Measurements from ENCODE around the gene PJA2. TPM values are rescaled to one million over a fixed set of nuclear protein-coding genes. Genes with fewer than 3 reads are reported as not detected.
"Not testable (repeated sequence)": the region's sequence is repeated elsewhere in the genome, so short reads cannot be mapped to it uniquely, and the experiment has no call there.

The PJA2 gene
- polyA plus RNA-seq, 4 donors: 23.0 to 80.5 (median 31.8) TPM

DNA sequence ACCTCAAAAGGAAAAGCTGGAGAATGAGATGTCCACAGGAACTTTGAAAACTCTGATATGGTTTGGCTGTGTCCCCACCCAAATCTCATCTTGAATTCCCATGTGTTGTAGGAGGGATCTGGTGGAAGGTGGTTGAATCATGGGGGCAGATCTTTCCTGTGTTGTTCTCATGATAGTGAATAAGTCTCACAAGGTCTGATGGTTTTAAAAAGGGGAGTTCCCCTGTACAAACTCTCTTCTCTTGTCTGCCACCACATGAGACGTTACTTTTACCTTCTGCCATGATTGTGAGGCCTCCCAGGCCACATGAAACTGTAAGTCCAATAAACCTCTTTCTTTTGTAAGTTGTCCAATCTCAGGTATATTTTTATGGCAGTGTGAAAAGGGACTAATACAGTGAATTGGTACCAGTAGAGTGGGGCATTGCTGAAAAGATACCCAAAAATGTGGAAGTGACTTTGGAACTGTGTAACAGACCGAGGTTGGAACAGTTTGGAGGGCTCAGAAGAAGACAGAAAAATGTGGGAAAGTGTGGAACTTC, 4.2 kb upstream of the PJA2 start:
- not testable (repeated sequence) for DNase-seq; H3K27me3 ChIP-seq (ENCODE audit: control insufficient read depth in 3 of 3, insufficient read depth in 3 of 3, low read length in 3 of 3); FAIRE-seq; H3K36me3 ChIP-seq (ENCODE audit: control insufficient read depth in 3 of 3, insufficient read depth in 2 of 3, low read depth in 1 of 3, low read length in 3 of 3); H3K27ac ChIP-seq (ENCODE audit: low read depth in 1 of 3, low read length in 2 of 3); H3K9me3 ChIP-seq (ENCODE audit: control insufficient read depth in 2 of 2, insufficient read depth in 1 of 2, low read depth in 1 of 2, low read length in 1 of 2); H3K4me3 ChIP-seq (ENCODE audit: low read depth in 1 of 3, low read length in 3 of 3); H3K4me1 ChIP-seq (ENCODE audit: control insufficient read depth in 3 of 3, insufficient read depth in 2 of 3, low read depth in 1 of 3, low read length in 2 of 3)
- 90 to 97% (median 92%) methylated on average over 2 of the region's 2 CpGs for WGBS, 3 donors

DNA sequence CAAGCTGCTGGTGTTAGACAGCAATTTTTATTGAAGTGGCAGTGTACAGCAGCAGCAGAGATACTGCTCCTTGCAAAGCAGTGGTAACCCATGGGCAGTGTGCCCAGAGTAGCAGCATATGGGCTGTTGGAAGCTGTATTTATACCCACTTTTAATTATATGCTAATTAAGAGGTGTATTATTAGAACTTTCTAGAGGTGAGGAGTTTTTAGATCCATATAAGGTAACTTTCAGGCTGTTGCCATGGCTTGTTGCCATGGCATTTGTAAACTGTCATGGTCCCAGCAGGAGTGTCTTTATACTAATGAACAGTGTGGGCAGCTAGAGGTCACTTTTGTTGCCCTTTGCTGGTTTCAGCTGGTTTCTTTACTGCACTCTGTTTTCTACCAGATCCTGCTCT, 3.7 kb upstream of the PJA2 start:
- no peak overlapping the region for H3K4me3 ChIP-seq (ENCODE audit: low read depth in 1 of 3, low read length in 3 of 3)
- H3K9me3 ChIP-seq (ENCODE audit: control insufficient read depth in 2 of 2, insufficient read depth in 1 of 2, low read depth in 1 of 2, low read length in 1 of 2): peaks cover 0 to 7% of the 10 kb centered on the region in 2 donors
- FAIRE-seq (no peak), DNase-seq (peak in 1 of 2 donors; percentile 16)
- peak overlapping the region in 1 of 3 donors; percentile 11 for H3K27ac ChIP-seq (ENCODE audit: low read depth in 1 of 3, low read length in 2 of 3)
- H3K36me3 ChIP-seq (ENCODE audit: control insufficient read depth in 3 of 3, insufficient read depth in 2 of 3, low read depth in 1 of 3, low read length in 3 of 3): no peaks in the 10 kb centered on the region
- H3K4me1 ChIP-seq (ENCODE audit: control insufficient read depth in 3 of 3, insufficient read depth in 2 of 3, low read depth in 1 of 3, low read length in 2 of 3): peaks cover 0 to 3% (median 0%) of the 10 kb centered on the region in 3 donors
- H3K27me3 ChIP-seq (ENCODE audit: control insufficient read depth in 3 of 3, insufficient read depth in 3 of 3, low read length in 3 of 3): no peaks in the 10 kb centered on the region

DNA sequence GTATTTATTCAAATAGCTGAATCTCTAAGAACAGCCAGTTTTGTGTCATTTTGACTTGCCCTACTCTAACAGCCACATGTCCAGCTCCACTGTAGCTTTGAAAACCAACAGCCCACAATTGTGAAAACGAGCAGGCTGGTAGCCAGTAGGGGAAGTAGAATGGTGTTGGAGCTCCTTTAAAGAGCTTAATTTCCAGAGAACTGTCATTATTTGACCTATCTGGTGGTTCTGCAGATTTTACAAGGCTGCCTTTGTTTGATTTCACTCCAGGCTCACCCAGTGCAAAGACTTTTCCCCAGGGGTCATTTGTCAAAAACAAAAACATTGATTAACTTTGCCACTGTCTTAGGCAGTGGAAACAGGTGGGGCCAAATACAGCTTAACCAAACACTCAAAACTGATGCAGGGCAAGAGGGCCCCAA, 3.2 kb upstream of the PJA2 start:
- DNase-seq: peak in 1 of 2 donors; percentile 34
- 18 to 36% (median 19%) methylated on average over 1 of the region's 1 CpG for WGBS, 3 donors

DNA sequence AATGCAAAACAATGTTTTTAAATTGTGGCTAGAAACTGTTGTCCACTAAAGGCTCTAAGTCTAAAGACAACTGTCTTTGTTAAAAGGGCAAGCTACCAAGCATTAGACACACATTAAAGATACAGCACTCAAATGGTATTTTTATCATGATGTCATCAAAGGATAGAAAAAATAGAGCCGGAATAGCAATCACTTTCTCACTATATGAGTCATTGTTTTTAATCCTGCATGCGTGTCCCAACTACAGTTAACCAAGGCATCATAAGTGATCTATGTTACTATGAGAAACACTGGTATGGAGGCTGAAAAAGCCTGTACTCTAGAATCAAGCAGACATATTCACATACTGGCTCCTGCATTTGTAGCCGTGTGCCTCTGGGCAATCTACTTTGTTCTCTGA, 1.9 kb upstream of the PJA2 start:
- no peak overlapping the region for H3K4me3 ChIP-seq (ENCODE audit: low read depth in 1 of 3, low read length in 3 of 3)
- WGBS, 3 donors: 42 to 44% (median 43%) methylated on average over 3 of the region's 3 CpGs
- H3K27me3 ChIP-seq (ENCODE audit: control insufficient read depth in 3 of 3, insufficient read depth in 3 of 3, low read length in 3 of 3): no peaks in the 10 kb centered on the region
- peak; percentile 18 to 41 for DNase-seq
- H3K27ac ChIP-seq (ENCODE audit: low read depth in 1 of 3, low read length in 2 of 3): peak overlapping the region in 1 of 3 donors; percentile 8
- H3K36me3 ChIP-seq (ENCODE audit: control insufficient read depth in 3 of 3, insufficient read depth in 2 of 3, low read depth in 1 of 3, low read length in 3 of 3): no peaks in the 10 kb centered on the region
- peaks cover 0 to 3% (median 0%) of the 10 kb centered on the region in 3 donors for H3K4me1 ChIP-seq (ENCODE audit: control insufficient read depth in 3 of 3, insufficient read depth in 2 of 3, low read depth in 1 of 3, low read length in 2 of 3)
- peak; percentile 33 for FAIRE-seq
- H3K9me3 ChIP-seq (ENCODE audit: control insufficient read depth in 2 of 2, insufficient read depth in 1 of 2, low read depth in 1 of 2, low read length in 1 of 2): peaks cover 0 to 7% of the 10 kb centered on the region in 2 donors

More for the DNA sequence above, 3.2 kb upstream of the PJA2 start:
- Histone ChIP-seq H3K4me3 (ENCODE audit: low read depth in 1 of 3, low read length in 3 of 3) (no peak overlapping the region), H3K27ac (ENCODE audit: low read depth in 1 of 3, low read length in 2 of 3) (peak overlapping the region in 1 of 3 donors; percentile 11), H3K9me3 (ENCODE audit: control insufficient read depth in 2 of 2, insufficient read depth in 1 of 2, low read depth in 1 of 2, low read length in 1 of 2) (peaks cover 0 to 7% of the 10 kb centered on the region in 2 donors), H3K27me3 (ENCODE audit: control insufficient read depth in 3 of 3, insufficient read depth in 3 of 3, low read length in 3 of 3) (no peaks in the 10 kb centered on the region), H3K36me3 (ENCODE audit: control insufficient read depth in 3 of 3, insufficient read depth in 2 of 3, low read depth in 1 of 3, low read length in 3 of 3) (no peaks in the 10 kb centered on the region), H3K4me1 (ENCODE audit: control insufficient read depth in 3 of 3, insufficient read depth in 2 of 3, low read depth in 1 of 3, low read length in 2 of 3) (peaks cover 0 to 3% (median 0%) of the 10 kb centered on the region in 3 donors)
- FAIRE-seq: no peak

DNA sequence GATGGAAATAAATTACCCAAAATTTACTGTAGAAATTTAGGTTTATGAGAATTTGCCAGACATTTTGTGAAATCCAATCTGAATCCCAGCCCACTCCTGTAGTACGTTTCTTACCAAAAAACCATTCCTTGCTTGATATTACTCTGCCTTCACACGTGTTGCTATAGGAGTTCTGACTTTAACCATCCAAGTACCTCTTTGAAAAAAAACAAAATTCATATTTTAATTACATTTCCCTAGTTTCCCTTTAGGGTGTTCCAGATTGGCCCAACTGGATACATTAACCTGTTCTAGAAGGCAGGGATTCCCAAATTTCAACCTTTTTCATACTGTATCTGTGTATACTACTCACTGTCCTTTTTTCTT, 1.4 kb upstream of the PJA2 start:
- H3K9me3 ChIP-seq (ENCODE audit: control insufficient read depth in 2 of 2, insufficient read depth in 1 of 2, low read depth in 1 of 2, low read length in 1 of 2): peaks cover 0 to 7% of the 10 kb centered on the region in 2 donors
- no peaks in the 10 kb centered on the region for H3K36me3 ChIP-seq (ENCODE audit: control insufficient read depth in 3 of 3, insufficient read depth in 2 of 3, low read depth in 1 of 3, low read length in 3 of 3)
- peak overlapping the region; percentile 89 to 92 (median 90) for H3K27ac ChIP-seq (ENCODE audit: low read depth in 1 of 3, low read length in 2 of 3)
- 15 to 28% (median 23%) methylated on average over 2 of the region's 2 CpGs for WGBS, 3 donors
- FAIRE-seq (no peak), DNase-seq (no peak)
- H3K27me3 ChIP-seq (ENCODE audit: control insufficient read depth in 3 of 3, insufficient read depth in 3 of 3, low read length in 3 of 3): no peaks in the 10 kb centered on the region
- peaks cover 0 to 3% (median 0%) of the 10 kb centered on the region in 3 donors for H3K4me1 ChIP-seq (ENCODE audit: control insufficient read depth in 3 of 3, insufficient read depth in 2 of 3, low read depth in 1 of 3, low read length in 2 of 3)
- H3K4me3 ChIP-seq (ENCODE audit: low read depth in 1 of 3, low read length in 3 of 3): peak overlapping the region; percentile 27 to 93 (median 58)

DNA sequence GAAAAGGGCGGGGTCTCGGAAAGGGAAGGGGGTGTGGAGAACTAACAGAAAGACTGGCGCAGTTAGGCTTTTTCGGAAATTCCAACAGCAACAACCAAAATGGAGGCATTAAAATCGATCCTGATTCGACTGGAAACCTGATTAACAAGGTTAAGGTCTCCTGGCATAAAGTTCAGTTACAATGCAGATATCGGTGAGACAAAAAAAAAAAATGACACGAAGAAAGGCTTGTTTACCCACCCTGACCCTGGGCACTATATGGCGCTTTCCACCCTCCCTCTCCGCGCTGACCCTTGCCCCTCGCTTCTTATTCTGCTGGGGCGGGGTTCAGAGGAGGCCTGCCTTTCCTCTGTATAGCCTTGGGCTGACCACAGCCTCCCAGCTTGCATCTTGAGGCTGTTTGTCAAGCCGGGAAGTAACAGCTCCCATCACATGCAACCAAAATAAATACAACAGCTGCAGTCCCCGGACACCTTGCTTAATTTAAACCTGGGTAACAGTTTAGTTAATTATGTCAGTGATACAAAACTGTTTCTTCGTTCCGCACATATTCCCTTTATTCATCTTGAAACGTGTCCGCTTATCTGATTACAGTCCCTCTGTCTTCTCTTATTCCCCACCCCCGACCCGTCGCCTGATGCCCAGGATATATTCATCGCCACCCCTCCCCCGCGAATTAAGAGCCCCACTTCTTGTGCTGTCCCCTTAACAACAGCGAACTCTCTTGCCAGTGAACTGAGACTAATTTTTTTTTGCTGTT, 795 bp upstream of the PJA2 start:
- DNase-seq (peak; percentile 90 to 93), FAIRE-seq (no peak)
- WGBS, 3 donors: 2 to 3% (median 2%) methylated on average over 26 of the region's 26 CpGs
- Histone ChIP-seq H3K9me3 (ENCODE audit: control insufficient read depth in 2 of 2, insufficient read depth in 1 of 2, low read depth in 1 of 2, low read length in 1 of 2) (peaks cover 0 to 7% of the 10 kb centered on the region in 2 donors), H3K4me3 (ENCODE audit: low read depth in 1 of 3, low read length in 3 of 3) (peak overlapping the region; percentile 27 to 93 (median 58)), H3K27ac (ENCODE audit: low read depth in 1 of 3, low read length in 2 of 3) (peak overlapping the region; percentile 89 to 92 (median 90)), H3K4me1 (ENCODE audit: control insufficient read depth in 3 of 3, insufficient read depth in 2 of 3, low read depth in 1 of 3, low read length in 2 of 3) (peaks cover 0 to 3% (median 0%) of the 10 kb centered on the region in 3 donors), H3K27me3 (ENCODE audit: control insufficient read depth in 3 of 3, insufficient read depth in 3 of 3, low read length in 3 of 3) (no peaks in the 10 kb centered on the region), H3K36me3 (ENCODE audit: control insufficient read depth in 3 of 3, insufficient read depth in 2 of 3, low read depth in 1 of 3, low read length in 3 of 3) (no peaks in the 10 kb centered on the region)

DNA sequence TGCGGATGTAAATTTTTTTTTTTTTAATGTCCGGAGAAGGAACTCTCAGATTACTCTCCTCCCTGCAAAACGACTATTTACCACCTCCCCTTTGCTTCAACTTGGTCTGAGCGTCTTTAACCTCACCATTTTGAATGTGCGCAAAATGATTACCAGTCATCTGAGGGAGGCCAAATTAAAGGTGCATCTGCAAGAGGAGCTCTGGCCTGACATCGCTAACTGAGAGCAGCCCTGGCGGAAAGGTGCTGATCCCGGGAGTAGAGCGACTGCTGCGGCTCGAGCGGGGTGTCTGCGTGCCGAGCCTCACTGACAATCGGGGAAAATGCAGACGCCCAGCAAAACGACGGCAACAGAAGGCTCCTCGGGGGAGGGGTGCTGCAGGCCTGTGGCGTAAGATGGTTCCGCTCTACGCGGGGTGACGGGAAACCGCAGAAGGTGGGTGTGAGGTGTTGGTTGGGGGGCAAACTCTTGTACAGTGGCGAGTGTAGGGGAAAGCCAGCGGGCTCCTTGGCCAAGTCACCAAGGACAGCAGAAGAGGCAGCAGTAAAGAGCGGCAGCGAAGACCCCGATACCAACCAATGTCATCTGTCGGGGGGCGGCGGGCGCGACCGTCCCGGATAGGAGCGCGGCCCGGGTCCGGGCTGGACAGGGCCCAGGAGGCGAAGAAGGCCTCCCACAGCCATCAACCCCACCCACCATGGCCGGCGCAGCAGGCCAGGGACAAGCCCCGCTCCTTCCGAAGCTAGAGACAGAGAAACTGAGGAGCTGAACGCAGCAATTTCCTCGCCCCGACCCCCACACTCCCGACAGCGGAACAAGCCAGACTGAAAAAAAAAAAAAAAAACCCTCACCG, 557 bp downstream of the PJA2 start:
- FAIRE-seq (no peak), DNase-seq (peak; percentile 61 to 84)
- WGBS, 3 donors: 0 to 1% (median 0%) methylated on average over 49 to 52 of the region's 52 CpGs
- Histone ChIP-seq H3K27ac (ENCODE audit: low read depth in 1 of 3, low read length in 2 of 3) (peak overlapping the region; percentile 91 to 99 (median 92)), H3K9me3 (ENCODE audit: control insufficient read depth in 2 of 2, insufficient read depth in 1 of 2, low read depth in 1 of 2, low read length in 1 of 2) (peaks cover 0 to 4% of the 10 kb centered on the region in 2 donors), H3K27me3 (ENCODE audit: control insufficient read depth in 3 of 3, insufficient read depth in 3 of 3, low read length in 3 of 3) (no peaks in the 10 kb centered on the region), H3K4me1 (ENCODE audit: control insufficient read depth in 3 of 3, insufficient read depth in 2 of 3, low read depth in 1 of 3, low read length in 2 of 3) (peaks cover 0 to 3% (median 0%) of the 10 kb centered on the region in 3 donors), H3K36me3 (ENCODE audit: control insufficient read depth in 3 of 3, insufficient read depth in 2 of 3, low read depth in 1 of 3, low read length in 3 of 3) (peaks cover 0 to 3% (median 0%) of the 10 kb centered on the region in 3 donors), H3K4me3 (ENCODE audit: low read depth in 1 of 3, low read length in 3 of 3) (peak overlapping the region; percentile 84 to 93 (median 89))

DNA sequence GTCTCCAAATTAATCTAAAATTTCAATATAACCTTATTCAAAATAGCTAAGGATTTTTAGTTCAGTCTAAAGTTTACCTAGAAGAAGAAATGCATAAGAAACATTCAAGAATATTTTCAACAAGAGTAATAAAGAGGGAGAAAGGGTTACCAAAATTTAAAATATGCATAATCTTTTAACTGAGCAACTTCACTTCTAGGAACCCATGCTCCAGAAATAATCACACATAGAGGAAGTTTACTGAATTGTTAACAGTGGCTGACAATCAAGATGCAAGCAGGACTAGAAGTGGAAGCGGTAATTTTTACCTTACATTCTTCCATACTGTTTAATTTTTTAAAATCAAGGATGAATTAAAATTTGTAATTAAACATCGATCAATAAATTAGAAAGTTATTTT, 1.9 kb downstream of the PJA2 start:
- WGBS, 3 donors: 9 to 36% (median 15%) methylated on average over 2 of the region's 2 CpGs
- FAIRE-seq: no peak

More for the DNA sequence above, 1.9 kb downstream of the PJA2 start:
- H3K4me3 ChIP-seq (ENCODE audit: low read depth in 1 of 3, low read length in 3 of 3): peak overlapping the region in 2 of 3 donors; percentile 26 to 89
- peaks cover 0 to 6% of the 10 kb centered on the region in 2 donors for H3K9me3 ChIP-seq (ENCODE audit: control insufficient read depth in 2 of 2, insufficient read depth in 1 of 2, low read depth in 1 of 2, low read length in 1 of 2)
- DNase-seq: no peak
- peaks cover 0 to 3% (median 0%) of the 10 kb centered on the region in 3 donors for H3K4me1 ChIP-seq (ENCODE audit: control insufficient read depth in 3 of 3, insufficient read depth in 2 of 3, low read depth in 1 of 3, low read length in 2 of 3)
- H3K27ac ChIP-seq (ENCODE audit: low read depth in 1 of 3, low read length in 2 of 3): no peak overlapping the region
- H3K27me3 ChIP-seq (ENCODE audit: control insufficient read depth in 3 of 3, insufficient read depth in 3 of 3, low read length in 3 of 3): no peaks in the 10 kb centered on the region
- H3K36me3 ChIP-seq (ENCODE audit: control insufficient read depth in 3 of 3, insufficient read depth in 2 of 3, low read depth in 1 of 3, low read length in 3 of 3): peaks cover 0 to 8% (median 0%) of the 10 kb centered on the region in 3 donors

All from small intestine (tissue), 7 donors.